NT2/D1 (cell line): ENCODE results near the gene CENPQ.

Source experiments
- DNase-seq: peaks from one replicate; pipeline ENCODE4 v3.0.0-alpha.2; 2011; ENCODE audit warnings: low read depth, low spot score
- H3K27me3 ChIP-seq: 2 replicates; pipeline ENCODE4 v1.6.0; 2011; ENCODE audit warnings: mild to moderate bottlenecking; ENCODE audit not compliant: insufficient read length, insufficient read depth
- H3K36me3 ChIP-seq: 2 replicates; pipeline ENCODE4 v1.6.1; 2011; ENCODE audit warnings: mild to moderate bottlenecking, low read length, mixed read lengths; ENCODE audit not compliant: insufficient read depth, insufficient read length
- H3K4me1 ChIP-seq: 2 replicates; pipeline ENCODE4 v1.5.1; 2011; ENCODE audit not compliant: insufficient read depth, insufficient read length
- H3K4me3 ChIP-seq: 2 replicates; pipeline ENCODE4 v1.5.1; 2011; ENCODE audit warnings: low read depth; ENCODE audit not compliant: insufficient read length
- H3K9ac ChIP-seq: 2 replicates; pipeline ENCODE4 v1.6.0; 2011; ENCODE audit warnings: low read depth; ENCODE audit not compliant: insufficient read length
- H3K9me3 ChIP-seq: 2 replicates; pipeline ENCODE4 v1.5.1; 2011; ENCODE audit warnings: mild to moderate bottlenecking, low read length; ENCODE audit not compliant: insufficient read depth
- SUZ12 ChIP-seq: IDR thresholded peaks from 2 replicates; pipeline ENCODE4 v1.6.1; 2011; ENCODE audit not compliant: insufficient read length, insufficient read depth; ENCODE audit errors: extremely low read depth
- YY1 ChIP-seq: IDR thresholded peaks from 2 replicates; pipeline ENCODE4 v1.6.1; 2011; ENCODE audit not compliant: insufficient read length, insufficient read depth
- ZNF274 ChIP-seq: IDR thresholded peaks from 2 replicates; pipeline ENCODE4 v1.6.1; 2011; ENCODE audit warnings: mild to moderate bottlenecking, low read depth, low read length

The CENPQ gene

DNA sequence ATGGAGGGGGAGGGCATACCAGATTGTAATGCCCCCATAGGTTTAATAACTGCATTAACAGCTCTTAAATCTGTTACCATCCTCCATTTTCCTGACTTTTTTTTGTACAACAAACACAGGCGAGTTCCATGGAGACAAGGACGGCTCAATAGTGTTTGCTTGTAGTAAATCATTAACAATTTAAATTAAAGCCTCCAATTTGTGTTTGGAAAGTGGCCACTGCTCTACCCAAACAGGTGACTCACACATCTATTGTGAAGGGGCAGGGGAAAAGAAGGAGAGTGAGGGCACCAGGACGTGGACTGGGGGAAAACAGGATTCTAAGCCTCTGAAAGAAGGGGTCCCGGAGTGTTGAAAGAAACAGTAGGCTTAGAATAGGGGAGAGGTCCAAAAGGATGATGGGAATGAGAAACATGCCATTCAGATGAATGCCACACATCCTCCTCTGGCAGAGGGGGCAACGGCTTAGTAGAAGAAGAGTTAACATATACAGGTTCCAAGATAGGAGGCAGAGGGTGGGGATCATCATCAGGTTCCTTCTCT, 43.5 kb downstream of the CENPQ start:
- H3K4me1 ChIP-seq: no peaks in the 10 kb centered on the region
- H3K9me3 ChIP-seq: 0 out of 2 replicates have a peak, but pooled peaks cover 4% of the 10 kb centered on the region
- TF ChIP-seq SUZ12 (no peak), ZNF274 (no peak), YY1 (no peak)
- no peaks in the 10 kb centered on the region for H3K27me3 ChIP-seq
- no peak overlapping the region for H3K4me3 ChIP-seq
- no peaks in the 10 kb centered on the region for H3K36me3 ChIP-seq
- DNase-seq: no peak
- H3K9ac ChIP-seq: no peak overlapping the region

DNA sequence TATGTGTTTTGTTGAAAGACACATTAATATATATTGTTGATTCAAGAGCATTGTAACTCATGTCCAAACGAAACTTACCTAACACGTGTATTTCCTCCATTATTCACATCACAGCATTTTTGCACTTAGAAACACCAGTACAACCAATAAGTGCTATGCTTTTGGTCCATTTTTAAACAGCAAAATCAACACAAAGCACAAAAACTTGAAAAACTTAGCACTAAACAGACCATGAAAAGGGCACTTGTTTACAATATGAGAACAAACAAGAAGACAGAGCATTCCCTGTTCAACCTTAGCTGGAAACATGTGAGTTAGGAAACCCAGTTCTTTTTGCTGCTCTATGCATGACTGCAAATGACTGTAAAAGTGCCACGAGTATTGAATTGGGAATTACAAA, 46.2 kb downstream of the CENPQ start:
- no peak overlapping the region for H3K9ac ChIP-seq
- no peaks in the 10 kb centered on the region for H3K36me3 ChIP-seq
- no peak for DNase-seq
- no peaks in the 10 kb centered on the region for H3K4me1 ChIP-seq
- no peak for TF ChIP-seq YY1
- TF ChIP-seq ZNF274: no peak
- no peak for TF ChIP-seq SUZ12
- no peaks in the 10 kb centered on the region for H3K27me3 ChIP-seq
- H3K9me3 ChIP-seq: 0 out of 2 replicates have a peak, but pooled peaks cover 4% of the 10 kb centered on the region
- H3K4me3 ChIP-seq: no peak overlapping the region

DNA sequence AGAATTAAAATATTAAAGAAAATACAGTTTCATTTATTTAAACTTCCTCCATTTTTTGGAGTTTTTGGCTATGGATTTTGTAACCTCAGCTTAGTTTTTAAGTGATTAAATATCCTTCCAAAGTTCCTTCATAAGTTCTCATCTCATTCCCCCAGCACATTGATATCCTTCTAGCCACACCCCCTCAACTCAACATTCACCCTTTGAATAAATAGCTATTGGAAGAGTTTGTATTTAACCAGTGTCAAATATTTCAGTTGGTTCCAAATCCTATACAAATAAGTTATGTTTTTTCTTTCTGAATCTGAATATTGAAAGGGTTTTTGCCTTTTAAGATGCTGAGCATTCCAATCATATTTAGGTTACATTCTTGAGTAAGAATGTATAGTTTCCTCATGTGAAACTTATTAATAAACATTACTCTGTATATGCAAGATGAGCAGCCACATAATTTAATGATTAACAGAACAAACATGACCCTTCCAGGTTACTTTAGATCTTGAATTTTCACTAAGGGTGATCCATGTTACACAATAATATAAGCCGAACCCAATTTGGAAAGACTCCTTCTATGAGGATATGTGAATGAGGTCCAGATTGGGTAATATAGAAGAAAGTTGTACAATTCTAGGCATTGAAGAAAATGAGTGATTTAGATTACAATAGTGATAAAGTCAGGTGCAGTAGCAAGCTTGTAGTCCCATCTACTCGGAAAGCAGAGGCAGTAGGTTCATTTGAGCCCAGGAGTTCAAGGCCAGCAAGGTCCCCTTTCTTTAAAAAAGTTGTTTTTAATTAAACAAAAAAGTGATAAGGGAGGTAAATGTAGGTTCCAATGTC, 50.2 kb downstream of the CENPQ start:
- no peak for DNase-seq
- Histone ChIP-seq H3K9me3 (0 out of 2 replicates have a peak, but pooled peaks cover 3% of the 10 kb centered on the region), H3K4me3 (no peak overlapping the region), H3K9ac (no peak overlapping the region), H3K4me1 (no peaks in the 10 kb centered on the region), H3K27me3 (no peaks in the 10 kb centered on the region), H3K36me3 (no peaks in the 10 kb centered on the region)
- TF ChIP-seq YY1 (no peak), SUZ12 (no peak), ZNF274 (no peak)

DNA sequence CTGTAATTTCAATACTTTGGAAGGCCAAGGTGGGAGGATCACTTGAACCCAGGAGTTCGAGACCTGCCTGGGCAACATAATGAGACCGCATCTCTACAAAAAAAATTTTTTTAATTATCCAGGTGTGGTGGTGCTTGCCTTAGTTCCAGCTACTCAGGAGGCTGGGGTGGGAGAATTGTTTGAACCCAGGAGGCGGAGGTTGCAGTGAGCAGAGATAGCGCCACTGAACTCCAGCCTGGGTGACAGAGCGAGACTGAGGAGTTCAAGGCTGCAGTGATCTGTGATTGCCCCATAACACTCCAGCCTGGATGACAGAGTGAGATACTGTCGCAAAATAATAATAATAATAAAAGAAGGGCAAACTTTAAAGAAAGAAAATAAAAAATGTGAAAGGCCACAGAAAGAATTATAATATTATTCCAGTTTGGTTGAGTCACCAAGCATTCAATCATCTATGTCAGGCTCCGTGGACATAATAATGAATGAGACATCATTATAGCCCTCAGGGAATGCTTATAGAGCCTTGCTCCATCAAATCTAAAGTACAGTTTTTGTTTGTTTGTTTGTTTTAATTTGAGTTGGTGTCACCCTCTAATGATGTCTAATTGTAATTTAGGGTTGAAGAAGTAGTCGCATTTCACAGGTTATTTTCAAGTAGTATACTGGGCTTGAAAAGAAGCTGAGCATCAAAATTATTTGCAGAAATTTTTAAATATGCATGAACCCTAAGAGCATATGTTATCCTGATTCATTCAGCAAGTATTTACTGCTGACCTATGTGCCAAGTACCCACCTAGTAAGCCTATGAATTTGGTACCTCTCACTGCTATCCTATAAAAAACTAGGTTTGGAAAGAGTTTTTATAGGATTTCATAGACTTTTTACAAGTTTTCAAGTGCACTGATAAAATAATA, 51.7 kb downstream of the CENPQ start:
- Histone ChIP-seq H3K9me3 (no peaks in the 10 kb centered on the region), H3K4me3 (no peak overlapping the region), H3K27me3 (no peaks in the 10 kb centered on the region), H3K9ac (no peak overlapping the region), H3K4me1 (no peaks in the 10 kb centered on the region), H3K36me3 (no peaks in the 10 kb centered on the region)
- DNase-seq: no peak
- no peak for TF ChIP-seq YY1
- no peak for TF ChIP-seq ZNF274
- TF ChIP-seq SUZ12: no peak

DNA sequence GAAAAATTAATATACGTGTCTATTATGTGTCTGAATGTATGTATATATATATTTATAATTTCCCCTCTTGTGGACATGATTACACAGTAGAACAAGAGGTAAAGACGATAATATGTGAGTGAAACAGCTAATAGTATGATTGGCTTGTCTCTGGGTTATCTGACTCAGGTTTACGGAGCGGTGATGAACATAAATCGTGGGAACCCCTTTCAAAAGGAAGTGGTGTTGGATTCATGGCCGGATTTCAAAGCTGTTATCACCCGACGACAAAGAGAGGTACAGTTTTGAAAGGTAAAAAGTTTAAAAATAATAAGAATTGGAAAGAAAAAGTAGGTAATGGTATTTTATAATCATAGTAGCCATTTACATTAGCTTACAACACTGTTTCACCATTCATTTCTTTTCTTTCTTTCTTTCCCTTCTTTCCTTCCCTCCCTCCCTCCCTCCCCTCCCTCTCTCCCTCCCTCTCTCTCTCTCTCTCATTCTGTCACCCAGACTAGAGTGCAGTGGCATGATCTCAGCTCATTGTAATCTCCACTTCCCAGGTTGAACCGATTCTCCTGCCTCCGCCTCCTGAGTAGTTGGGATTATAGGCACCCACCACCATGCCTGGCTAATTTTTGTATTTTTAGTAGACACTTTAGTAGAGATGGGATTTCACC, 52.4 kb downstream of the CENPQ start:
- TF ChIP-seq YY1: no peak
- no peak for TF ChIP-seq SUZ12
- TF ChIP-seq ZNF274: no peak
- no peaks in the 10 kb centered on the region for H3K9me3 ChIP-seq
- H3K9ac ChIP-seq: no peak overlapping the region
- H3K4me3 ChIP-seq: no peak overlapping the region
- H3K4me1 ChIP-seq: no peaks in the 10 kb centered on the region
- H3K27me3 ChIP-seq: no peaks in the 10 kb centered on the region
- no peaks in the 10 kb centered on the region for H3K36me3 ChIP-seq
- DNase-seq: no peak

DNA sequence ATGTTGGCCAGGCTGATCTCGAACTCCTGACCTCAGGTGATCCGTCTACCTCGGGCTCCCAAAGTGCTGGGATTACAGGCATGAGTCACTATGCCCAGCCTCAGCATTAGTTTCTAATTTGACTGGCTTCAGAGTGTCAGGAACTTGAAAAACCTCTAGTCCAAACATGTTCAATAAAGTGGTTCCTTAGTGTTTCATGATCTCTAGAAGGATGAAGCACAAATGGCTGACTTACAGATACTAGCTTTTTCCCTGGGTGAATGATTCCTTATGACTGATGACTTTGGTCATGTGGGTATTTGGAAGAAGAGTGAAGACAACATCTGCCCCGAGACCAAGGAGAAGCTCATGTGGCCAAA, 53.0 kb downstream of the CENPQ start:
- H3K9ac ChIP-seq: no peak overlapping the region
- TF ChIP-seq SUZ12: no peak
- no peak for TF ChIP-seq ZNF274
- no peak for TF ChIP-seq YY1
- H3K4me1 ChIP-seq: no peaks in the 10 kb centered on the region
- no peaks in the 10 kb centered on the region for H3K27me3 ChIP-seq
- no peak for DNase-seq
- H3K9me3 ChIP-seq: no peaks in the 10 kb centered on the region
- H3K36me3 ChIP-seq: no peaks in the 10 kb centered on the region
- no peak overlapping the region for H3K4me3 ChIP-seq
